C4-2B (cell line): ENCODE results near the gene F13A1.

Experiments used
- ZFX ChIP-seq: fragments of 450-650 bp; IDR thresholded peaks from 2 replicates; pipeline ENCODE4 v1.6.1; 2017
- TF ChIP-seq, protein P1 (sequence below): fragments of 450-650 bp; conservative IDR thresholded peaks from 2 replicates; pipeline ENCODE4 v1.5.1; 2017; ENCODE audit warnings: mild to moderate bottlenecking

DNA sequence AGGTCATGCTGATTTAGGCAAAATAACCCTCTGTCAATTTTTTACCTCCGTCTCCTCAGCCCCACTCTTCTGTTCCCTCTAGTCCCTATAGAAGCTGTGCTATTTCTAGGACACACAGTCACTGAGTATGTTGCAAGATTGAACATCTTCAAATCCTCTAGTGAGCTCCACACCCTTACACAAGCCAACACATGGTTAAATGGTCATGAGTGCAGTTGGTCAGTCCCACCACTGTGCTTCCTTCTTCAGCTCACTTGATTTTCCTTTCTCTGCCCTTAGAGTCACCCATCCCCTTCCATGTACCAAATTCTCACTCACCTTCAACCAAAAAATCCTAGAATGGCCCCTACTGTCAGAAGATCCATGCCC, 48.2 kb upstream of the F13A1 start:
- TF ChIP-seq, protein P1, sequence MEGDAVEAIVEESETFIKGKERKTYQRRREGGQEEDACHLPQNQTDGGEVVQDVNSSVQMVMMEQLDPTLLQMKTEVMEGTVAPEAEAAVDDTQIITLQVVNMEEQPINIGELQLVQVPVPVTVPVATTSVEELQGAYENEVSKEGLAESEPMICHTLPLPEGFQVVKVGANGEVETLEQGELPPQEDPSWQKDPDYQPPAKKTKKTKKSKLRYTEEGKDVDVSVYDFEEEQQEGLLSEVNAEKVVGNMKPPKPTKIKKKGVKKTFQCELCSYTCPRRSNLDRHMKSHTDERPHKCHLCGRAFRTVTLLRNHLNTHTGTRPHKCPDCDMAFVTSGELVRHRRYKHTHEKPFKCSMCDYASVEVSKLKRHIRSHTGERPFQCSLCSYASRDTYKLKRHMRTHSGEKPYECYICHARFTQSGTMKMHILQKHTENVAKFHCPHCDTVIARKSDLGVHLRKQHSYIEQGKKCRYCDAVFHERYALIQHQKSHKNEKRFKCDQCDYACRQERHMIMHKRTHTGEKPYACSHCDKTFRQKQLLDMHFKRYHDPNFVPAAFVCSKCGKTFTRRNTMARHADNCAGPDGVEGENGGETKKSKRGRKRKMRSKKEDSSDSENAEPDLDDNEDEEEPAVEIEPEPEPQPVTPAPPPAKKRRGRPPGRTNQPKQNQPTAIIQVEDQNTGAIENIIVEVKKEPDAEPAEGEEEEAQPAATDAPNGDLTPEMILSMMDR: no peak
- TF ChIP-seq ZFX: no peak
